Measurements from ENCODE around the gene TLK2. TPM values are rescaled to one million over a fixed set of nuclear protein-coding genes. Genes with fewer than 3 reads are reported as not detected.
"Not testable (repeated sequence)": the region's sequence is repeated elsewhere in the genome, so short reads cannot be mapped to it uniquely, and the experiment has no call there.

The TLK2 gene
- total and polyA plus RNA-seq, 2 experiments from 2014 or later = 19.6 to 56.1 TPM

GRCh38 chr17:62456016-62456415 is 22.6 kb upstream of the TLK2 start:
- Histone ChIP-seq H3K27me3 (ENCODE audit: insufficient read depth) (no peaks in the 10 kb centered on the region), H4K20me1 (replicated peaks; ENCODE audit: insufficient read depth) (no peaks in the 10 kb centered on the region), H3K79me2 (replicated peaks; ENCODE audit: insufficient read depth) (no peaks in the 10 kb centered on the region), H3F3A (replicated peaks; ENCODE audit: low read depth) (no peaks in the 10 kb centered on the region), H3K9me2 (ENCODE audit: insufficient read depth) (no peaks in the 10 kb centered on the region), H3K4me2 (no peak overlapping the region), H3K36me3 (ENCODE audit: insufficient read depth) (no peaks in the 10 kb centered on the region), H3K4me3 (no peak overlapping the region), H2AFZ (no peak overlapping the region), H3K4me1 (ENCODE audit: insufficient read depth) (no peaks in the 10 kb centered on the region), H3K27ac (ENCODE audit: low read depth) (no peak overlapping the region)
- ATAC-seq (no peak), DNase-seq (ENCODE audit: low spot score) (no peak)
- Mint-ChIP-seq H3K36me3 (ENCODE audit: low read depth) (peaks cover 2% of the 10 kb centered on the region; the same call in 2 of the 3 replicates), H3K4me3 (no peak overlapping the region), H3K4me1 (no peaks in the 10 kb centered on the region), H3K27me3 (ENCODE audit: insufficient read depth, low read depth, poor library complexity) (peaks cover 2% of the 10 kb centered on the region), H3K27ac (no peak overlapping the region), H3K9me3 (no peaks in the 10 kb centered on the region)
- TF ChIP-seq ZNF331 (CRISPR knock-in tag; IDR thresholded peaks at IDR 0.05; ENCODE audit: low read depth) (no peak), EZH2phosphoT487 (IDR thresholded peaks at IDR 0.05; ENCODE audit: unreplicated experiment) (no peak), JUNB (IDR thresholded peaks at IDR 0.05; ENCODE audit: unreplicated experiment) (no peak), EZH2 (IDR thresholded peaks at IDR 0.05; ENCODE audit: low read depth, unreplicated experiment) (no peak)

GRCh38 chr17:62458483-62458882 is 20.1 kb upstream of the TLK2 start:
- DNase-seq (ENCODE audit: low spot score); H3K4me2 ChIP-seq; H3K9me2 ChIP-seq (ENCODE audit: insufficient read depth); H3F3A ChIP-seq (replicated peaks; ENCODE audit: low read depth); H3K27ac ChIP-seq (ENCODE audit: low read depth); H3K4me1 ChIP-seq (ENCODE audit: insufficient read depth); H4K20me1 ChIP-seq (replicated peaks; ENCODE audit: insufficient read depth); H3K4me3 Mint-ChIP-seq; H3K4me3 ChIP-seq; H3K36me3 ChIP-seq (ENCODE audit: insufficient read depth); H3K9me3 Mint-ChIP-seq; H3K27me3 Mint-ChIP-seq (ENCODE audit: insufficient read depth, low read depth, poor library complexity); H3K79me2 ChIP-seq (replicated peaks; ENCODE audit: insufficient read depth); ATAC-seq; H2AFZ ChIP-seq; H3K36me3 Mint-ChIP-seq (ENCODE audit: low read depth); H3K27ac Mint-ChIP-seq; H3K4me1 Mint-ChIP-seq; H3K27me3 ChIP-seq (ENCODE audit: insufficient read depth): not testable (repeated sequence)

GRCh38 chr17:62464422-62464821 is 14.2 kb upstream of the TLK2 start:
- not testable (repeated sequence) for DNase-seq (ENCODE audit: low spot score); ATAC-seq; H3K36me3 ChIP-seq (ENCODE audit: insufficient read depth); H3K27ac Mint-ChIP-seq; H3K9me2 ChIP-seq (ENCODE audit: insufficient read depth); H3K4me1 ChIP-seq (ENCODE audit: insufficient read depth); H3K4me2 ChIP-seq; H3K27me3 ChIP-seq (ENCODE audit: insufficient read depth); H3K27ac ChIP-seq (ENCODE audit: low read depth); H2AFZ ChIP-seq; H3K27me3 Mint-ChIP-seq (ENCODE audit: insufficient read depth, low read depth, poor library complexity); H3K4me3 Mint-ChIP-seq; H3K79me2 ChIP-seq (replicated peaks; ENCODE audit: insufficient read depth); H3F3A ChIP-seq (replicated peaks; ENCODE audit: low read depth); H3K9me3 Mint-ChIP-seq; H4K20me1 ChIP-seq (replicated peaks; ENCODE audit: insufficient read depth); H3K4me3 ChIP-seq; H3K36me3 Mint-ChIP-seq (ENCODE audit: low read depth); H3K4me1 Mint-ChIP-seq

GRCh38 chr17:62465271-62465670 is 13.4 kb upstream of the TLK2 start:
- H3K4me1 Mint-ChIP-seq; H3K36me3 ChIP-seq (ENCODE audit: insufficient read depth); H3K4me2 ChIP-seq; DNase-seq (ENCODE audit: low spot score); H3K36me3 Mint-ChIP-seq (ENCODE audit: low read depth); H3K27ac ChIP-seq (ENCODE audit: low read depth); H3K9me2 ChIP-seq (ENCODE audit: insufficient read depth); H3K9me3 Mint-ChIP-seq; H3F3A ChIP-seq (replicated peaks; ENCODE audit: low read depth); ATAC-seq; H3K27me3 ChIP-seq (ENCODE audit: insufficient read depth); H3K27me3 Mint-ChIP-seq (ENCODE audit: insufficient read depth, low read depth, poor library complexity); H3K4me1 ChIP-seq (ENCODE audit: insufficient read depth); H3K79me2 ChIP-seq (replicated peaks; ENCODE audit: insufficient read depth); H4K20me1 ChIP-seq (replicated peaks; ENCODE audit: insufficient read depth); H2AFZ ChIP-seq; H3K27ac Mint-ChIP-seq; H3K4me3 Mint-ChIP-seq; H3K4me3 ChIP-seq: not testable (repeated sequence)

- not testable (repeated sequence) for H3K27me3 Mint-ChIP-seq (ENCODE audit: insufficient read depth, low read depth, poor library complexity); H3K79me2 ChIP-seq (replicated peaks; ENCODE audit: insufficient read depth); H4K20me1 ChIP-seq (replicated peaks; ENCODE audit: insufficient read depth); H3F3A ChIP-seq (replicated peaks; ENCODE audit: low read depth); H3K9me2 ChIP-seq (ENCODE audit: insufficient read depth); H3K4me3 Mint-ChIP-seq; H3K27me3 ChIP-seq (ENCODE audit: insufficient read depth); H3K9me3 Mint-ChIP-seq; H2AFZ ChIP-seq; H3K4me1 ChIP-seq (ENCODE audit: insufficient read depth); H3K27ac Mint-ChIP-seq; H3K27ac ChIP-seq (ENCODE audit: low read depth); H3K36me3 Mint-ChIP-seq (ENCODE audit: low read depth); H3K4me2 ChIP-seq; H3K36me3 ChIP-seq (ENCODE audit: insufficient read depth); H3K4me3 ChIP-seq
- ATAC-seq (peak; percentile 15; the same call in 1 of the 3 replicates), DNase-seq (ENCODE audit: low spot score) (peak; percentile 25)
- peaks cover 14% of the 10 kb centered on the region for H3K4me1 Mint-ChIP-seq
These were observed 7.8 kb upstream of the TLK2 start for GRCh38 chr17:62470666-62471379.

- DNase-seq (ENCODE audit: low spot score); H3K9me2 ChIP-seq (ENCODE audit: insufficient read depth); H3K4me3 Mint-ChIP-seq; H3K79me2 ChIP-seq (replicated peaks; ENCODE audit: insufficient read depth); H3K4me2 ChIP-seq; H2AFZ ChIP-seq; H3K27me3 ChIP-seq (ENCODE audit: insufficient read depth); H3K4me1 ChIP-seq (ENCODE audit: insufficient read depth); H3K27me3 Mint-ChIP-seq (ENCODE audit: insufficient read depth, low read depth, poor library complexity); H3K4me3 ChIP-seq; H4K20me1 ChIP-seq (replicated peaks; ENCODE audit: insufficient read depth); H3F3A ChIP-seq (replicated peaks; ENCODE audit: low read depth); H3K36me3 Mint-ChIP-seq (ENCODE audit: low read depth); H3K36me3 ChIP-seq (ENCODE audit: insufficient read depth); H3K9me3 Mint-ChIP-seq; H3K27ac ChIP-seq (ENCODE audit: low read depth): not testable (repeated sequence)
- ATAC-seq = peak; percentile 11; the same call in 1 of the 3 replicates
- peaks cover 14% of the 10 kb centered on the region for H3K4me1 Mint-ChIP-seq
- peak overlapping the region; percentile 68 for H3K27ac Mint-ChIP-seq
These were observed 7.2 kb upstream of the TLK2 start for GRCh38 chr17:62471380-62471880.
